Measurements from ENCODE around the gene GAB2. TPM values are rescaled to one million over a fixed set of nuclear protein-coding genes. Genes with fewer than 3 reads are reported as not detected.

The GAB2 gene
- polyA plus RNA-seq, 1 experiment = 8.7 TPM

- ChIA-PET POLR2A (no interaction called here), CTCF (interaction anchor here (0.5 to 1.0 kb wide), 2 partner anchors 12 to 213 kb away, joined by 3 to 4 read pairs; no protein-coding TSS in a partner anchor)
- H3K9me3 ChIP-seq (ENCODE audit: control insufficient read depth, insufficient read depth, low read length) = no peaks in the 10 kb centered on the region
- DNase-seq (ENCODE audit: low read depth, low spot score) = no peak
- H3K27me3 ChIP-seq (ENCODE audit: control insufficient read depth, insufficient read depth, low read length) = no peaks in the 10 kb centered on the region
- TF ChIP-seq CTCF (IDR thresholded peaks at IDR 0.05; ENCODE audit: low read depth, low read length) = no peak
- no peak overlapping the region for H3K27ac ChIP-seq (ENCODE audit: low read depth, low read length)
- H3K4me3 ChIP-seq (ENCODE audit: low read depth, low read length) = no peak overlapping the region
Measured at GRCh38 chr11:78390809-78391208, 26.8 kb downstream of the GAB2 start.

GRCh38 chr11:78386215-78386941 lies 31.2 kb downstream of the GAB2 start:
- H3K27ac ChIP-seq (ENCODE audit: low read depth, low read length) = no peak overlapping the region
- H3K4me3 ChIP-seq (ENCODE audit: low read depth, low read length) = no peak overlapping the region
- DNase-seq (ENCODE audit: low read depth, low spot score) = no peak
- ChIA-PET CTCF (interaction anchor here (1.0 kb wide), 1 partner anchor 19 kb away, joined by 3 read pairs; no protein-coding TSS in a partner anchor), POLR2A (no interaction called here)
- no peak for TF ChIP-seq CTCF (IDR thresholded peaks at IDR 0.05; ENCODE audit: low read depth, low read length)
- H3K27me3 ChIP-seq (ENCODE audit: control insufficient read depth, insufficient read depth, low read length) = no peaks in the 10 kb centered on the region
- H3K9me3 ChIP-seq (ENCODE audit: control insufficient read depth, insufficient read depth, low read length) = peaks cover 10% of the 10 kb centered on the region; the same call in 1 of the 2 replicates

GRCh38 chr11:78385205-78385604 lies 32.4 kb downstream of the GAB2 start:
- POLR2A ChIA-PET = interaction anchor here (0.6 kb wide), 1 partner anchor 30 kb away, joined by 3 read pairs; no protein-coding TSS in a partner anchor

GRCh38 chr11:78384231-78384630 lies 33.4 kb downstream of the GAB2 start:
- no peak for DNase-seq (ENCODE audit: low read depth, low spot score)
- POLR2A ChIA-PET = no interaction called here
- H3K27ac ChIP-seq (ENCODE audit: low read depth, low read length) = no peak overlapping the region
- CTCF ChIA-PET = no interaction called here
- H3K4me3 ChIP-seq (ENCODE audit: low read depth, low read length) = no peak overlapping the region
- H3K27me3 ChIP-seq (ENCODE audit: control insufficient read depth, insufficient read depth, low read length) = no peaks in the 10 kb centered on the region
- no peak for TF ChIP-seq CTCF (IDR thresholded peaks at IDR 0.05; ENCODE audit: low read depth, low read length)
- H3K9me3 ChIP-seq (ENCODE audit: control insufficient read depth, insufficient read depth, low read length) = peaks cover 10% of the 10 kb centered on the region; the same call in 1 of the 2 replicates

More at GRCh38 chr11:78385205-78385604, 32.4 kb downstream of the GAB2 start:
- DNase-seq (ENCODE audit: low read depth, low spot score) = no peak
- CTCF ChIA-PET = interaction anchor here (1.0 kb wide), 1 partner anchor 18 kb away, joined by 3 read pairs; no protein-coding TSS in a partner anchor
- no peak overlapping the region for H3K27ac ChIP-seq (ENCODE audit: low read depth, low read length)
- H3K27me3 ChIP-seq (ENCODE audit: control insufficient read depth, insufficient read depth, low read length) = no peaks in the 10 kb centered on the region
- H3K4me3 ChIP-seq (ENCODE audit: low read depth, low read length) = no peak overlapping the region
- no peak for TF ChIP-seq CTCF (IDR thresholded peaks at IDR 0.05; ENCODE audit: low read depth, low read length)
- peaks cover 10% of the 10 kb centered on the region; the same call in 1 of the 2 replicates for H3K9me3 ChIP-seq (ENCODE audit: control insufficient read depth, insufficient read depth, low read length)

- Histone ChIP-seq H3K27me3 (ENCODE audit: control insufficient read depth, insufficient read depth, low read length) (no peaks in the 10 kb centered on the region), H3K27ac (ENCODE audit: low read depth, low read length) (no peak overlapping the region), H3K4me3 (ENCODE audit: low read depth, low read length) (no peak overlapping the region), H3K9me3 (ENCODE audit: control insufficient read depth, insufficient read depth, low read length) (peaks cover 11% of the 10 kb centered on the region; the same call in 1 of the 2 replicates)
- ChIA-PET POLR2A (no interaction called here), CTCF (no interaction called here)
- DNase-seq (ENCODE audit: low read depth, low spot score) = no peak
- TF ChIP-seq CTCF (IDR thresholded peaks at IDR 0.05; ENCODE audit: low read depth, low read length) = no peak
Measured at GRCh38 chr11:78381865-78382264, 35.8 kb downstream of the GAB2 start.

Measured in AG04450 (cell line).